CD14-positive monocyte (primary cell): ENCODE data around the gene GPR142. TPM values are rescaled to one million over a fixed set of nuclear protein-coding genes. Genes with fewer than 3 reads are reported as not detected.

Source experiments
- DNase-seq, 3 donors: peaks; one replicate each; pipeline ENCODE4 v3.0.0-alpha.2; 2011 to 2022
- H2AFZ ChIP-seq: 2 replicates; pipeline ENCODE4 v1.6.0; 2012; ENCODE audit warnings: mild to moderate bottlenecking, low read depth, low read length, inconsistent platforms; ENCODE audit not compliant: insufficient read depth, poor library complexity, severe bottlenecking
- H3K27ac ChIP-seq, 2 donors: 1 replicate in 1 of 2; 2 replicates in 1 of 2; pipeline ENCODE4 v1.5.1; 2012 to 2013; ENCODE audit warnings: low read length in 2 of 2, control low read depth in 1 of 2, inconsistent platforms in 1 of 2, low read depth in 1 of 2, mild to moderate bottlenecking in 1 of 2
- H3K27me3 ChIP-seq, 2 donors: one replicate each; pipeline versions ENCODE4 v1.6.0 to v1.6.1; 2011 to 2013; ENCODE audit warnings: low read length in 2 of 2; ENCODE audit not compliant: control insufficient read depth in 2 of 2, insufficient read depth in 2 of 2
- H3K36me3 ChIP-seq, 2 donors: replicated peaks in 1 of 2; 1 replicate in 1 of 2; 2 replicates in 1 of 2; pipeline versions ENCODE4 v1.5.1 to v1.6.1; 2012 to 2013; ENCODE audit warnings: low read length in 2 of 2, control low read depth in 1 of 2, inconsistent platforms in 1 of 2, mild to moderate bottlenecking in 1 of 2; ENCODE audit not compliant: insufficient read depth in 2 of 2, control insufficient read depth in 1 of 2
- H3K4me1 ChIP-seq, 2 donors: 1 replicate in 1 of 2; 2 replicates in 1 of 2; pipeline versions ENCODE4 v1.5.1 to v1.6.1; 2012 to 2013; ENCODE audit warnings: low read length in 2 of 2, control low read depth in 1 of 2, inconsistent platforms in 1 of 2, mild to moderate bottlenecking in 1 of 2, moderate library complexity in 1 of 2; ENCODE audit not compliant: insufficient read depth in 2 of 2, control insufficient read depth in 1 of 2
- H3K4me2 ChIP-seq: replicated peaks from 2 replicates; pipeline ENCODE3; 2012; ENCODE audit warnings: low read length, moderate library complexity, mild to moderate bottlenecking; ENCODE audit not compliant: poor library complexity, severe bottlenecking; ENCODE audit errors: extremely low read depth
- H3K4me3 ChIP-seq, 3 experiments: fragments of 200-600 bp in 1 of 3; sonication (generic) in 1 of 3; replicated peaks in 1 of 3; 1 replicate in 2 of 3; 2 replicates in 1 of 3; pipeline ENCODE4 v1.5.1; 2011 to 2013; ENCODE audit warnings: low read length in 3 of 3, mild to moderate bottlenecking in 3 of 3, control low read depth in 2 of 3, low read depth in 2 of 3, inconsistent platforms in 1 of 3, moderate library complexity in 1 of 3
- H3K79me2 ChIP-seq: 2 replicates; pipeline ENCODE4 v1.6.0; 2012; ENCODE audit warnings: mild to moderate bottlenecking, control low read depth, inconsistent platforms, low read length, moderate library complexity; ENCODE audit not compliant: insufficient read depth
- H3K9ac ChIP-seq: 2 replicates; pipeline ENCODE4 v1.6.0; 2017; ENCODE audit warnings: low read length, mild to moderate bottlenecking; ENCODE audit not compliant: insufficient read depth, poor library complexity, severe bottlenecking
- H3K9me3 ChIP-seq, 2 donors: replicated peaks in 1 of 2; 1 replicate in 1 of 2; 2 replicates in 1 of 2; pipeline versions ENCODE4 v1.5.1 to v1.6.1; 2012 to 2013; ENCODE audit warnings: low read length in 2 of 2, control low read depth in 1 of 2; ENCODE audit not compliant: control insufficient read depth in 1 of 2, insufficient read depth in 1 of 2
- H4K20me1 ChIP-seq: 2 replicates; pipeline ENCODE4 v1.6.0; 2012; ENCODE audit warnings: mild to moderate bottlenecking, low read length, control low read depth, moderate library complexity; ENCODE audit not compliant: insufficient read depth
- H3K27ac Mint-ChIP-seq, 7 donors: one replicate each; pipeline ENCODE4 v1.8.0; 2020; ENCODE audit warnings: mild to moderate bottlenecking in 7 of 7, mixed read lengths in 7 of 7, moderate library complexity in 6 of 7, inconsistent platforms in 2 of 7
- H3K27me3 Mint-ChIP-seq, 3 donors: one replicate each; pipeline ENCODE4 v1.8.0; 2021 to 2022; ENCODE audit warnings: low read depth in 3 of 3, mild to moderate bottlenecking in 3 of 3, mixed read lengths in 3 of 3, moderate library complexity in 3 of 3, inconsistent platforms in 1 of 3
- H3K36me3 Mint-ChIP-seq, 2 donors: one replicate each; pipeline ENCODE4 v1.8.0; 2020; ENCODE audit warnings: mixed read lengths in 2 of 2, inconsistent platforms in 1 of 2, mild to moderate bottlenecking in 1 of 2
- H3K4me1 Mint-ChIP-seq: one replicate; pipeline ENCODE4 v1.8.0; 2020; ENCODE audit warnings: mild to moderate bottlenecking, mixed read lengths
- H3K4me3 Mint-ChIP-seq, 2 donors: one replicate each; pipeline ENCODE4 v1.8.0; 2020; ENCODE audit warnings: mild to moderate bottlenecking in 2 of 2, mixed read lengths in 2 of 2, moderate library complexity in 1 of 2
- H3K9me3 Mint-ChIP-seq, 7 donors: one replicate each; pipeline ENCODE4 v1.8.0; 2020 to 2022; ENCODE audit warnings: mixed read lengths in 7 of 7, mild to moderate bottlenecking in 6 of 7, moderate library complexity in 6 of 7, inconsistent platforms in 2 of 7
- CTCF ChIP-seq: fragments of 200-600 bp; IDR thresholded peaks from one replicate; pipeline ENCODE4 v1.8.0; 2022; ENCODE audit warnings: antibody characterized with exemption, mild to moderate bottlenecking
- WGBS: methylation state at CpG from one replicate; pipeline ENCODE4 v1.1.5; 2013; ENCODE audit warnings: missing lambda C conversion rate; ENCODE audit not compliant: insufficient coverage; 5-methylcytosine and 5-hydroxymethylcytosine counted together
- intact Hi-C, 2 donors: fragments of 100-400 bp; cut with micrococcal nuclease; formaldehyde crosslinking; loops; one replicate each; pipeline versions ENCODE4 v1.15.0 to v1.15.1; 2023
- polyA plus RNA-seq, 3 donors: library from polyadenylated mRNA; depleted of rRNA in 1 of 3; unstranded in 2 of 3; stranded (reverse) in 1 of 3; fragments of 300-500 nt in 2 of 3; fragments of >200 nt in 1 of 3; fragmentation: Illumina TruSeq in 2 of 3; gene quantifications; 1 replicate in 2 of 3; 2 replicates in 1 of 3; pipeline ENCODE4 v1.2.3, GENCODE V29; 2012 to 2021

Gene GPR142
- polyA plus RNA-seq, 3 donors: not detected

GRCh38 chr17:74392848-74393247 is 25.5 kb downstream of the GPR142 start:
- Histone ChIP-seq H3K9me3 (peaks cover 0 to 11% of the 10 kb centered on the region in 2 donors), H3K4me2 (no peak overlapping the region), H4K20me1 (no peaks in the 10 kb centered on the region), H3K79me2 (no peaks in the 10 kb centered on the region), H3K4me1 (peaks cover 10 to 21% of the 10 kb centered on the region in 2 donors), H3K27me3 (no peaks in the 10 kb centered on the region), H3K4me3 (no peak overlapping the region), H2AFZ (no peak overlapping the region), H3K36me3 (no peaks in the 10 kb centered on the region), H3K9ac (no peak overlapping the region), H3K27ac (no peak overlapping the region)
- Mint-ChIP-seq H3K4me1 (peaks cover 30% of the 10 kb centered on the region), H3K27ac (no peak overlapping the region), H3K9me3 (peaks cover 3 to 14% (median 9%) of the 10 kb centered on the region in 7 donors), H3K27me3 (peaks cover 2 to 12% (median 11%) of the 10 kb centered on the region in 3 donors), H3K4me3 (no peak overlapping the region), H3K36me3 (peaks cover 0 to 4% of the 10 kb centered on the region in 2 donors)
- TF ChIP-seq CTCF: no peak
- 79% methylated on average over 2 of the region's 5 CpGs for WGBS
- no peak for DNase-seq
- intact Hi-C loops: no loop called here

GRCh38 chr17:74393346-74393942 is 26.1 kb downstream of the GPR142 start:
- peaks cover 3 to 14% (median 9%) of the 10 kb centered on the region in 7 donors for H3K9me3 Mint-ChIP-seq
- Histone ChIP-seq H3K4me2 (no peak overlapping the region), H3K27ac (no peak overlapping the region), H3K9ac (no peak overlapping the region), H3K9me3 (peaks cover 0 to 11% of the 10 kb centered on the region in 2 donors), H4K20me1 (no peaks in the 10 kb centered on the region), H3K27me3 (no peaks in the 10 kb centered on the region), H3K4me1 (peaks cover 10 to 21% of the 10 kb centered on the region in 2 donors), H2AFZ (no peak overlapping the region), H3K36me3 (no peaks in the 10 kb centered on the region), H3K4me3 (no peak overlapping the region), H3K79me2 (no peaks in the 10 kb centered on the region)
- H3K27ac Mint-ChIP-seq: peak overlapping the region in 3 of 7 donors; percentile 53 to 74 (median 54)
- WGBS: 100% methylated on average over 4 of the region's 6 CpGs
- peaks cover 30% of the 10 kb centered on the region for H3K4me1 Mint-ChIP-seq
- peaks cover 0 to 4% of the 10 kb centered on the region in 2 donors for H3K36me3 Mint-ChIP-seq
- no peak for DNase-seq
- H3K27me3 Mint-ChIP-seq: peaks cover 2 to 10% (median 8%) of the 10 kb centered on the region in 3 donors
- intact Hi-C loops: no loop called here
- TF ChIP-seq CTCF: no peak
- no peak overlapping the region for H3K4me3 Mint-ChIP-seq
